Activated CD4-positive, alpha-beta T cell treated with anti-CD3 and anti-CD28 coated beads, Interleukin-2, amount 10 ng/mL, durations not matched to agents 7 days and 5 days (primary cell): ENCODE results near the gene INPP5D. TPM values are rescaled to one million over a fixed set of nuclear protein-coding genes. Genes with fewer than 3 reads are reported as not detected.
"Not testable (repeated sequence)": the region's sequence is repeated elsewhere in the genome, so short reads cannot be mapped to it uniquely, and the experiment has no call there.

Experiments
- CTCF ChIA-PET: fragments of 350-600 bp; sonication (Branson Sonifier 250); formaldehyde crosslinking; loops from one replicate; lab custom pipeline; 2021; ENCODE audit warnings: antibody characterized with exemption; lab: Charles Lee
- POLR2A ChIA-PET: fragments of 350-600 bp; sonication (Branson Sonifier 250); formaldehyde crosslinking; loops from one replicate; lab custom pipeline; 2021; ENCODE audit warnings: antibody characterized with exemption; lab: Charles Lee
- DNase-seq: peaks from one replicate; pipeline ENCODE4 v3.0.0-alpha.2; 2020
- H3K27ac Mint-ChIP-seq: one replicate; pipeline ENCODE4 v1.8.0; 2021; ENCODE audit warnings: mild to moderate bottlenecking, moderate library complexity, mixed read lengths
- H3K27me3 Mint-ChIP-seq: one replicate; pipeline ENCODE4 v1.8.0; 2021; ENCODE audit warnings: mixed read lengths
- H3K36me3 Mint-ChIP-seq: one replicate; pipeline ENCODE4 v1.8.0; 2021; ENCODE audit warnings: low read depth, mixed read lengths
- H3K4me1 Mint-ChIP-seq: one replicate; pipeline ENCODE4 v1.8.0; 2021; ENCODE audit warnings: mixed read lengths
- H3K4me3 Mint-ChIP-seq: one replicate; pipeline ENCODE4 v1.8.0; 2021; ENCODE audit warnings: mild to moderate bottlenecking, moderate library complexity, mixed read lengths
- H3K9me3 Mint-ChIP-seq: one replicate; pipeline ENCODE4 v1.8.0; 2021; ENCODE audit warnings: mixed read lengths
- total RNA-seq, 2 experiments: library from RNA; stranded (reverse); gene quantifications; one replicate each; pipeline ENCODE4 v1.2.3, GENCODE V29; 2021

Gene INPP5D
- 100 to 1,000 TPM; 121 to 138 TPM for total RNA-seq

DNA sequence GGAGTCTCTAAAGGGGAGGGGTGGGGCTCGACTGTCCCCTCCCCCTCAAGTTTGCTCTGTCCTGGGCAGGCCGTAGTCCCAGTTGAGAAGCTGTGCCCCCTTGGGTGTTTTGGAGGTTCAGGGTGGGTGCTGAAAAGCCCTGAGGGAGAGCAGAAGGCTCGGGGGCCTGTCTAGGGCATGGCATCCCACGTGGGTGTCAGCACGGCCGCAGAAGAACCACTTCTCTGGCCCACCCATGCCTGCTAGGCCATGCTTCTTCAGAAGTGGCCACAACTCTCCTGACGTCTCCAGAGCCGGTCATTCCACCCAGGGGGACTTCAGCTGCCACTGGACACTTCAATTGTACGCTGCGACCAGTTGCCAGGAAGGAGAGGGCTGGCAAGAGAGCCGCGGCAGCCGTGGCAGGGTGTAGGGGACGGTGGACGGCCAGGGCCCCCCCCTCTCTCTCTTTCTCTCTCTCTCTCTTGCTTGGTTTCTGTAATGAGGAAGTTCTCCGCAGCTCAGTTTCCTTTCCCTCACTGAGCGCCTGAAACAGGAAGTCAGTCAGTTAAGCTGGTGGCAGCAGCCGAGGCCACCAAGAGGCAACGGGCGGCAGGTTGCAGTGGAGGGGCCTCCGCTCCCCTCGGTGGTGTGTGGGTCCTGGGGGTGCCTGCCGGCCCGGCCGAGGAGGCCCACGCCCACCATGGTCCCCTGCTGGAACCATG lies at the start of gene INPP5D:
TSS of gene INPP5D (plus strand) at position 546 of the 704 bp plus-strand sequence. CDS start at position 683, 137 bp downstream.
- DNase-seq = peak; percentile 85
- peak within 1 kb of the TSS; percentile 96 for H3K4me3 Mint-ChIP-seq
- H3K4me1 Mint-ChIP-seq = peaks cover 38% of the 10 kb centered on the region
- CTCF ChIA-PET = interaction anchor here (0.6 to 6.4 kb wide), 15 partner anchors 8 to 533 kb away, joined by 3 to 57 read pairs (median 4); partner anchors contain the start of gene ATG16L1
- POLR2A ChIA-PET = interaction anchor here (0.7 to 2.3 kb wide), 4 partner anchors 16 to 194 kb away, joined by 3 to 19 read pairs (median 7); partner anchors contain the start of gene ATG16L1
- H3K27me3 Mint-ChIP-seq = peaks cover under 1% of the 10 kb centered on the region
- peaks cover 39% of the 10 kb centered on the region for H3K36me3 Mint-ChIP-seq
- H3K9me3 Mint-ChIP-seq = no peaks in the 10 kb centered on the region
- H3K27ac Mint-ChIP-seq = peak within 1 kb of the TSS; percentile 98

DNA sequence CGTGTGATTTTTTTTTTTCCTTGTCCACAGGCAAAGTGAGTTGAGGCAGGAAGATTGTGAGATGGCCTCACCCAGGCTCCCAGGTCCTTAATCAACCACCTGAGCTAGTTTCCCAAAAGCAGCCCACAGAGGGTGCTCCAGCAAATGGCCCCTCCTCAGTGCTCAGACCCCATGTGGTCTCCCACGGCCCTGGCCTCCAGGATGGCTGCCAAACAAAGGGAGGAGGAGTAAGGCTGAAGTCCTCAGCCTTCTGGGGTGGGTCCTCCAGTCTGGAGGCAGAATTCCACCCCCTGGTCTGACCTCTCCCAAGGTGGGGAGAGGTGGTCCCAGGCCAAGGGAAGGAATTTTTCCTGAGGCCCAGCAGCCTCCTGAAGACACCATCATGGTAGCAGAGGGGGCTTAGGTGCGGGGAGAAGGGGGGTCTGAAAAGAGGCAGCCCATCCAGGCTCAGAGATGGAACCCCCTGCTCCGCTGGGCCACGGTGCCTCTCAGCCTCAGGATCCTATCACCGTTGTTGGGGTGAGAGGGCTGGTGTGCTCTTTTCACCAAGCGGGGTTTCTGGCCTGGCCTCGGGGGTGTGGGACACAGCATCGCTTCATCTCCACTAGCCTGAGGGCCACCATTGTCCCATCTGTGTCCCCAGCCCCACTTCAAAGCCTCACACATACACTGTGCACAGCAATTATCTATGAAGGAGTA lies 49.4 kb upstream of the INPP5D start:
- peaks cover 5% of the 10 kb centered on the region for H3K9me3 Mint-ChIP-seq
- no peaks in the 10 kb centered on the region for H3K4me1 Mint-ChIP-seq
- ChIA-PET CTCF (interaction anchor here (1.3 kb wide), 1 partner anchor 43 kb away, joined by 3 read pairs; no protein-coding TSS in a partner anchor), POLR2A (no interaction called here)
- no peak overlapping the region for H3K4me3 Mint-ChIP-seq
- no peak overlapping the region for H3K27ac Mint-ChIP-seq
- DNase-seq = no peak
- H3K36me3 Mint-ChIP-seq = no peaks in the 10 kb centered on the region
- peaks cover 3% of the 10 kb centered on the region for H3K27me3 Mint-ChIP-seq

DNA sequence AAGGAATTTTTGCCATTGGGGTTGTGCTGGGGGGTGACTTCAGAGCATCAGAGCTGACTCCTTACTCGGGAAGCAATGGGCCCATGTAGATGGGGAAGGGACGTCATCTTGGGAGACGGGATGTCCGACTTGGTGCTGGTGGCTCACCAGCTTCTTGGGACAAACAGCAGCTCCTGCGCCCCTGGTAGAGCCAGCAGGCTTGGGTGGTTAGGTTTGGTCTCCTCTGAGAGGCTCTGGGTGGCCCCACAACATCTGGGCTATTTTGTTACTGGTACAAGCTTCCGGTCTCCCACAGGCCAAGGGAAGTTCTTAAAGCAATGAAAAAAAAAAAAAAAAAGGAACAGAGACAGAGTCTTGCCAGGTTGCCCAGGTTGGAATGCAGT lies 48.9 kb upstream of the INPP5D start:
- CTCF ChIA-PET = interaction anchor here (1.0 to 1.3 kb wide), 2 partner anchors 10 to 43 kb away, joined by 3 to 4 read pairs; no protein-coding TSS in a partner anchor
- Mint-ChIP-seq H3K27me3 (peaks cover 3% of the 10 kb centered on the region), H3K9me3 (peaks cover 5% of the 10 kb centered on the region), H3K27ac (no peak overlapping the region), H3K4me3 (no peak overlapping the region), H3K36me3 (no peaks in the 10 kb centered on the region), H3K4me1 (no peaks in the 10 kb centered on the region)
- POLR2A ChIA-PET = interaction anchor here (0.7 kb wide), 1 partner anchor 102 kb away, joined by 5 read pairs; no protein-coding TSS in a partner anchor
- no peak for DNase-seq

DNA sequence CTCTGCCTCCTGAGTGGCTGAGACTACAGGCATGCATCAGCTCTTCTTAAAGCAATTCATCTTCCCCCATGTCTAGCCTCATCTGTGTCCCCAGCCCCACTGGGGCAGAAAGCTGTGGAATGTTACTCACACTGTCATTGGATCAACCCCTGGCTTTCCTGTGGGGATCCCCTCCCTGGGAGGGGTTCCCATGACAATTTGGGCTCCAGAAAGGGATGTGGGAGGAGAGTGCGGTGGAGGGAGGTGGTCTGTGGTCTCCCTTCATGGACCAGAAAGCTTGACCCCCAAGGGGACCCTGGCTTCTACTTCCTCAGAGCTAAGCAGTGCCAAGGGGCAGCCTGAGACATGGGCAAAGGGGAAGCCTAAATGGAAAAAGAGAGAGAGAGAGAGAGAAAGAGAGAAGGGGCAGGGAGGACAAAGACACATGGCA lies 48.4 kb upstream of the INPP5D start:
- CTCF ChIA-PET = interaction anchor here (1.0 to 1.3 kb wide), 2 partner anchors 10 to 42 kb away, joined by 3 to 4 read pairs; no protein-coding TSS in a partner anchor
- peaks cover 3% of the 10 kb centered on the region for H3K27me3 Mint-ChIP-seq
- peaks cover 5% of the 10 kb centered on the region for H3K9me3 Mint-ChIP-seq
- no peak overlapping the region for H3K4me3 Mint-ChIP-seq
- POLR2A ChIA-PET = interaction anchor here (0.7 kb wide), 1 partner anchor 101 kb away, joined by 5 read pairs; no protein-coding TSS in a partner anchor
- DNase-seq = no peak
- H3K4me1 Mint-ChIP-seq = no peaks in the 10 kb centered on the region
- H3K36me3 Mint-ChIP-seq = no peaks in the 10 kb centered on the region
- no peak overlapping the region for H3K27ac Mint-ChIP-seq

DNA sequence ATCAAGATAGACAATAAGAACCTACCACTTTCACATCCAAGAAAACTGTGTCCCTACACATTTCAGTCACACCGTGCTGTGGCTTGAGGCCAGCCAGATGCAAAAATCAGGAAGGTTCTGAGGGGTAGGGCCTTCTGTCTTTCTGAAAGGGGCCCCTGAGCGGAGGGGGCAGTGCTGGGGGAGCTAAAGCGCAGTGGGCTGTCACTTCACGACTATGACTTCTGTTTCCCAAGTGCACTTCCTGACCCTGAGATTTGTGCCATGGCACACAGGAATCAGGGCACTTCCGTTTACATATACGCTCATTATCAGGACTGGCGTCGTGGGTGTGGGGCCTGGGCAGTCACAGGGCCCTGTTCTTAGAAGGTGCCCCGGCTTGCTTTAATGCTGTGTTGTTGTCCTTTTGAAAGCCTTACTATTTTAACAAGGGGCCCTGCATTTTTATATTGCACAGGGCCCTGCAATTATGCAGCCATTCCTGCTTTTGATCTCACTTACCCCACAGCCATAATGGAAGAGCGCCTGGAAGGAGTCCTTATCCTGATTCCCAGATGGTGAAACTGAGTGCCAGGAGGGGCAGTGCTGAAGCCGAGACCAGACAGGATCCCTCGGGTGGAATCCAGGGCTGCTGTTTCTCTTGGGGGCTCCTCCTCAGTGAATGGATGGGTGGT lies 47.7 kb upstream of the INPP5D start:
- Mint-ChIP-seq H3K27ac (no peak overlapping the region), H3K9me3 (peaks cover 5% of the 10 kb centered on the region), H3K4me3 (no peak overlapping the region), H3K36me3 (no peaks in the 10 kb centered on the region), H3K4me1 (no peaks in the 10 kb centered on the region), H3K27me3 (peaks cover 3% of the 10 kb centered on the region)
- CTCF ChIA-PET = interaction anchor here (0.7 to 1.3 kb wide), 3 partner anchors 9 to 41 kb away, joined by 3 to 4 read pairs (median 3); no protein-coding TSS in a partner anchor
- POLR2A ChIA-PET = interaction anchor here (0.6 kb wide), 1 partner anchor 35 kb away, joined by 6 read pairs; no protein-coding TSS in a partner anchor
- no peak for DNase-seq

DNA sequence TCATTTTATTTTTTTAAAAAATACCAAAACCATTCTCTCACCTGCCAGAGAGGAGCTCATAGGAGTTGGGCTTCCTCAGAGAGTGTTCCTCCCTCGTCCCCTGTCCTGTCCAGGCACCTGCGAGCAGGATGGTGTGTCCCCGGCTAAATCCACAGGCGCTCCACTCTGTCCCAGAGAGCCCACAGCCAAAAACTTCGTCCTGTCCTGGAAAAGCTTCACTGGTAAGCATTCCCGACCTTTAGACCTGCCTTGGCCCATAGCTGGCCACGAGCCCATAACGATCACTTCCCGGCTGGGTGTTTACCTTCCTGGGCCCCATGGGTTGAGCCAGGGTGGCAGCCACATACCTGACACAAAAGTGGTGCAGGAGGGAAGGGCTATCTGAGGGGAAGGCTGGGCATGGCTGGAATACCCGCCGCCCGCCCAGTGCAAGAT lies 47.1 kb upstream of the INPP5D start, which contains the start of gene NGEF:
TSS of gene NGEF (minus strand) at position 230 of the 435 bp plus-strand sequence. CDS start 38,366 bp downstream, outside the sequence.
- Mint-ChIP-seq H3K4me3 (no peak within 1 kb of the TSS), H3K9me3 (peaks cover 5% of the 10 kb centered on the region), H3K27ac (no peak within 1 kb of the TSS), H3K4me1 (no peaks in the 10 kb centered on the region), H3K27me3 (peaks cover 2% of the 10 kb centered on the region), H3K36me3 (no peaks in the 10 kb centered on the region)
- ChIA-PET CTCF (interaction anchor here (0.7 kb wide), 1 partner anchor 10 kb away, joined by 3 read pairs; no protein-coding TSS in a partner anchor), POLR2A (interaction anchor here (0.6 kb wide), 1 partner anchor 34 kb away, joined by 6 read pairs; no protein-coding TSS in a partner anchor)
- DNase-seq = no peak

DNA sequence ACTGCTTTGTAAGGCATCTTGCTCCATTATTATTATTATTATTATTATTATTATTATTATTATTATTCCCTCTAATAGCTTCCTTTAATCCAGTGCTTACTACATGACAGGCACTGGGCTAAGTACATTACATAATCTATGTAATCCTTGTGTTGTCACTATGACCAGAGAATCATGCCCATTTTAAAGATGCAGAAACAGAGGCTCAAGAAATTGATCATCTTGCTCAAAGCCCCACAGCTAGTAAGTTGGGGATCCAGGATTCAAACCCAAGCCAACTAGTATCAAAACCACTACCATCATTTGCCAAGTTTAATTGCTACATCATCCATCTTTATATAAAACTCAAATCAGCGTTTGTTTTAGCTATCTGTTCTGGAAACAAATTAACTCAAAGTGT lies 46.5 kb upstream of the INPP5D start:
- Mint-ChIP-seq H3K27ac (no peak overlapping the region), H3K4me3 (no peak overlapping the region), H3K27me3 (no peaks in the 10 kb centered on the region), H3K9me3 (peaks cover 5% of the 10 kb centered on the region), H3K36me3 (no peaks in the 10 kb centered on the region), H3K4me1 (no peaks in the 10 kb centered on the region)
- CTCF ChIA-PET = no interaction called here
- no peak for DNase-seq
- POLR2A ChIA-PET = no interaction called here

DNA sequence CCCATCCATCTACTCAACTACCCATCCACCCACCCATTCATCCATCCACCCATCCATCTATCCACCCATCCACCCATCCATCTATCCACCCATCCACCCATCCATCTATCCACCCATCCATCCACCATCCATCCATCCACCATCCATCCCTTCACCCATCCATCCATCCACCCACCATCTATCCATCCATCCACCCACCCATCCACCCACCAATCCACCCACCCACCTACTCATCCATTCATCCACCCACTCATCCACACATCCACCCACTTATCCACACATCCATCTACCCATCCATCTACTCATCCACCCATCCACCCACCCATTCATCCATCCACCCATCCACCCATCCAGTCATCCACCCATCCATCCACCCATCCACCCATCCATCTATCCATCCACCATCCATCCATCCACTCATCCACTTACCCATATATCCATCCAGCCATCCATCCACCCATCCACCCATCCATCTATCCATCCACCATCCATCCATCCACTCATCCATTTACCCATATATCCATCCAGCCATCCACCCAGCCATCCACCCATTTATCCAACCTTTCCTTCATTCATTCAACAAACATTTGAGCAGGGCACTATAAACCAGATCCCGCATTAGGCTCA lies 45.0 kb upstream of the INPP5D start:
- H3K4me1 Mint-ChIP-seq = no peaks in the 10 kb centered on the region
- H3K9me3 Mint-ChIP-seq = peaks cover 5% of the 10 kb centered on the region
- H3K27me3 Mint-ChIP-seq = no peaks in the 10 kb centered on the region
- H3K36me3 Mint-ChIP-seq = no peaks in the 10 kb centered on the region
- DNase-seq = no peak
- ChIA-PET CTCF (no interaction called here), POLR2A (no interaction called here)
- H3K27ac Mint-ChIP-seq = no peak overlapping the region
- no peak overlapping the region for H3K4me3 Mint-ChIP-seq

DNA sequence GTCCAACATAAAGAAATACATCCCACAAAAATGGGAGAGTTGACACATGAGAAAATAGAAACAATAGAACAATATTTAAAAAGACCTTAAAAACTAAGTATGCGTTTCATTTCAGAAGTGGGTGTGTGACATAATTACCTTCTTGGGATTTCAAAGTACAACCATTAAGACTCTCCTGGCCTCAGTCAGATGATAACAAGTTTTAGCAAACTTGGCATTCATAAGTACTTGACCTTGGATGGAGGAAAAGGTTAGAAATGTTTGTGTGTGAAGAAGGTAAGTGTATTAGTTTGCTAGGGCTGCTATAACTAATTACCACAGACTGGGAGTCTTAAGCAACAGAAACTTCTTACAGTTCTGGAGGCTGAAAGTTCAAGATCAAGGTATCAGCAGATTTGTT lies 42.2 kb upstream of the INPP5D start:
- Mint-ChIP-seq H3K4me1 (no peaks in the 10 kb centered on the region), H3K4me3 (no peak overlapping the region), H3K36me3 (no peaks in the 10 kb centered on the region), H3K9me3 (peaks cover 5% of the 10 kb centered on the region), H3K27me3 (no peaks in the 10 kb centered on the region), H3K27ac (no peak overlapping the region)
- CTCF ChIA-PET = no interaction called here
- no peak for DNase-seq
- POLR2A ChIA-PET = no interaction called here

DNA sequence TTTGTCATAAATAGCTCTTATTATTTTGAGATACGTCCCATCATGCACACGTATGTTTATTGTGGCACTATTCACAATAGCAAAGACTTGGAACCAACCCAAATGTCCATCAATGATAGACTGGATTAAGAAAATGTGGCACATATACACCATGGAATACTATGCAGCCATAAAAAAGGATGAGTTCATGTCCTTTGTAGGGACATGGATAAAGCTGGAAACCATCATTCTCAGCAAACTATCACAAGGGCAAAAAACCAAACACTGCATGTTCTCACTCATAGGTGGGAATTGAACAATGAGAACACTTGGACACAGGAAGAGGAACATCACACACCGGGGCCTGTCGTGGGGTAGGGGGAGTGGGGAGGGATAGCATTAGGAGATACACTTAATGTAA lies 40.5 kb upstream of the INPP5D start:
- H3K36me3 Mint-ChIP-seq, POLR2A ChIA-PET, H3K9me3 Mint-ChIP-seq, H3K4me3 Mint-ChIP-seq, H3K4me1 Mint-ChIP-seq, H3K27ac Mint-ChIP-seq, CTCF ChIA-PET, H3K27me3 Mint-ChIP-seq, DNase-seq: not testable (repeated sequence)

DNA sequence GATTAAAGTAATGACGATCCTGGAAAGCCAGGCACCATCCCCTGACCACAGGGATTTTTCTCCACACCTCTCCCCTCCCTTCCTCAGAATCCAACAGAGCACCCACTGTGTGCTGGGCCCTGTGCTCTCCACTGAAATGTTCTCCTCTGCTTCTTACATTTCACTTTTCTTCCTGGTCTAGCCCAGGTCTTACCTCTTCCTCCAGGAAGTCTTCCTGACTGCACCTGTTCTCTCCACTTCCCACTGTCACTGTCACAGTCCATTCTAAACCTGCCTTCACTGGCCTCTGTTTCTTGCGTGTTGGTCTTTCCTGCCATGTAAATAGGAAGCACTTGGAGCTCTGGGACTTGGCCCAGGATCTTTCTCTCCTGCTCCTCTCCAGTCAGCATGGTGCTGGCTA lies 39.7 kb upstream of the INPP5D start:
- CTCF ChIA-PET = no interaction called here

DNA sequence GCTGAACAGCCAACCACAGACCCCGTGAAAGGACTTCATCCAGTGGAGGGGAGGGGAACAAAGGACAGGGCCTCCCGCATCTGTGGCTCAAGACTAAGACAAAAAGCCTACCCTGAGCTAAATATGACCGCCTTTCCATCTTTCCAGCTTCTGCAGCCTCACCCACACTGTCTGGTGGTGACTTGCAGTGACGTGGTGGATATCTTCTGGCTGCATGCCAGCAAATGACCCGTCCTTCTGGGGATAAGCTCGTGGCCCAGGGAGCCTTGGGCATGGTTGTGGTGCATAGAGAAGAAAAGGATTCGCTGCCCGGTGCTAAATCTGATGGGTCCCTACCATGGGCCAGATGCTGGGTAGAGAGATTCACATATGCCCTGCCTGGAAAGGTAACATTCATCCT lies 38.4 kb upstream of the INPP5D start:
- Mint-ChIP-seq H3K9me3 (no peaks in the 10 kb centered on the region), H3K4me3 (no peak overlapping the region), H3K36me3 (no peaks in the 10 kb centered on the region), H3K27ac (no peak overlapping the region), H3K27me3 (no peaks in the 10 kb centered on the region), H3K4me1 (no peaks in the 10 kb centered on the region)
- CTCF ChIA-PET = interaction anchor here (0.9 kb wide), 1 partner anchor 10 kb away, joined by 4 read pairs; no protein-coding TSS in a partner anchor
- no peak for DNase-seq
- POLR2A ChIA-PET = no interaction called here

More for the DNA sequence above, 39.7 kb upstream of the INPP5D start:
- no peak overlapping the region for H3K4me3 Mint-ChIP-seq
- H3K9me3 Mint-ChIP-seq = peaks cover 2% of the 10 kb centered on the region
- H3K36me3 Mint-ChIP-seq = no peaks in the 10 kb centered on the region
- no peaks in the 10 kb centered on the region for H3K27me3 Mint-ChIP-seq
- no peaks in the 10 kb centered on the region for H3K4me1 Mint-ChIP-seq
- DNase-seq = no peak
- H3K27ac Mint-ChIP-seq = no peak overlapping the region
- POLR2A ChIA-PET = no interaction called here
